Dermis microvascular lymphatic vessel endothelial cell (primary cell): Measurements from ENCODE around the gene CTF1. TPM values are rescaled to one million over a fixed set of nuclear protein-coding genes. Genes with fewer than 3 reads are reported as not detected.
"Not testable (repeated sequence)": the region's sequence is repeated elsewhere in the genome, so short reads cannot be mapped to it uniquely, and the experiment has no call there.

Experiments
- DNase-seq, 2 donors: peaks; one replicate each; pipeline versions ENCODE4 v3.0.0 to v3.0.0-alpha.2; 2010; ENCODE audit warnings: low read depth in 2 of 2
- total RNA-seq: library from RNA; depleted of rRNA; stranded (reverse); fragments of >200 nt; gene quantifications from 2 replicates; pipeline ENCODE4 v1.2.1, GENCODE V29; 2014

The CTF1 gene
- total RNA-seq, 1 donor from 2014 or later, result 0.13 TPM

GRCh38 chr16:30930160-30930571 is 33.8 kb downstream of the CTF1 start:
- DNase-seq, result no peak

GRCh38 chr16:30931068-30931650 is 34.7 kb downstream of the CTF1 start:
- DNase-seq, result no peak

GRCh38 chr16:30934827-30935557 is 38.6 kb downstream of the CTF1 start:
- DNase-seq, result peak in 1 of 2 donors; percentile 71

GRCh38 chr16:30937692-30938091 is 41.3 kb downstream of the CTF1 start:
- DNase-seq, result no peak

GRCh38 chr16:30939571-30939970 is 43.2 kb downstream of the CTF1 start:
- not testable (repeated sequence) for DNase-seq

- DNase-seq, result peak in 1 of 2 donors; percentile 72
Measured at GRCh38 chr16:30941600-30942425, 45.4 kb downstream of the CTF1 start.

- DNase-seq, result no peak
Measured at GRCh38 chr16:30942426-30942806, 46.0 kb downstream of the CTF1 start.

GRCh38 chr16:30944352-30944751 is 47.9 kb downstream of the CTF1 start:
- DNase-seq, result no peak

- DNase-seq, result no peak
Measured at GRCh38 chr16:30946671-30947540, 50.5 kb downstream of the CTF1 start.

GRCh38 chr16:30947541-30947858 is 51.1 kb downstream of the CTF1 start:
- DNase-seq, result no peak

GRCh38 chr16:30947859-30948666 is 51.6 kb downstream of the CTF1 start:
- peak; percentile 94 to 97 for DNase-seq

GRCh38 chr16:30948667-30949649 is 52.5 kb downstream of the CTF1 start, which contains the start of gene ORAI3:
Gene ORAI3 (plus strand): TSS chr16:30949068. CDS start chr16:30949290, 222 bp downstream.
- DNase-seq, result peak in 1 of 2 donors; percentile 65

- DNase-seq, result peak in 1 of 2 donors; percentile 64
Measured at GRCh38 chr16:30949650-30950515, 53.5 kb downstream of the CTF1 start.

- DNase-seq, result no peak
Measured at GRCh38 chr16:30950516-30951065, 54.2 kb downstream of the CTF1 start.

- no peak for DNase-seq
Measured at GRCh38 chr16:30951193-30951592, 54.8 kb downstream of the CTF1 start.

GRCh38 chr16:30951750-30952149 is 55.3 kb downstream of the CTF1 start:
- peak in 1 of 2 donors; percentile 35 for DNase-seq

GRCh38 chr16:30953111-30953510 is 56.7 kb downstream of the CTF1 start:
- no peak for DNase-seq
